ENCODE measurements around the gene GMDS.

DNA sequence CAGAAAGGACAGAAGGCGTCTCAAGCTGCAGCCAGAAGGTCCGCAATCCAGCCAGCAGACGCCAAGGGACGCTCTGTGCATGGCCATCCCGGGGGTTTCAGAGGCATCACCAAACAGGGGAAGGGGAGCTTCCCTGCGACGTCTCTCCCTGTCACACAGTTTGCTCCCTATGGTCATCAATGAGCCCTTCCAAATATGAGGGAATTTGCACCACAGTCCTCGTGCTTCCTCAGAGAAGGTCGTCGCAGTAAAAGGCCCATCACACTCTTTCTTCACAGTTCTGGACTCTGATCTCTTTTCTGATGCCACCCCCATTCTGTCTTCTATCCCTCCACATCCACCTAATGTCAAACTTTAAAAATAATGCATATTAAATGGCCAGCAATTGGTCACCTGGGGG is 645.9 kb downstream of the GMDS start:
- TF ChIP-seq CTCF (conservative IDR thresholded peaks at IDR 0.05 in 1 of 2, IDR thresholded peaks at IDR 0.05 in 1 of 2; ENCODE audit: low read depth in 1 of 2, low read length in 2 of 2) (no peak), EZH2 (IDR thresholded peaks at IDR 0.05; ENCODE audit: low read length, missing control alignments) (no peak)

Measured in fibroblast of lung (primary cell).